OCI-LY7 (cell line): ENCODE measurements around the gene CDC42BPA. TPM values are rescaled to one million over a fixed set of nuclear protein-coding genes. Genes with fewer than 3 reads are reported as not detected.

Experiments used
- BruUV-seq: library from RNA; stranded (reverse); fragments of 400-500 nt; replicated peaks from 2 replicates; lab custom pipeline; 2021; lab: Mats Ljungman, UMichigan
- CTCF ChIA-PET: fragments of 300-600 bp; sonication (Branson Sonifier 250); formaldehyde crosslinking; loops from one replicate; lab custom pipeline; 2022; ENCODE audit warnings: antibody characterized with exemption; ENCODE audit not compliant: unreplicated experiment; lab: Charles Lee
- POLR2A ChIA-PET: fragments of 300-600 bp; sonication (Branson Sonifier 250); formaldehyde crosslinking; loops from one replicate; lab custom pipeline; 2022; ENCODE audit warnings: antibody characterized with exemption; lab: Charles Lee
- DNase-seq: peaks from one replicate; pipeline ENCODE4 v3.0.0-alpha.2; 2015; ENCODE audit warnings: low spot score
- H2AFZ ChIP-seq: fragments of 200-600 bp; sonication (generic), shearing (Covaris generic); 2 replicates; pipeline ENCODE4 v1.6.1; 2014; ENCODE audit warnings: mild to moderate bottlenecking, antibody characterized with exemption, low read length, moderate library complexity
- H3K27ac ChIP-seq: fragments of 200-600 bp; sonication (generic); 2 replicates; pipeline ENCODE4 v1.5.1; 2014; ENCODE audit warnings: mixed run types, low read depth, mild to moderate bottlenecking, moderate library complexity, low read length, inconsistent platforms; ENCODE audit not compliant: poor library complexity, severe bottlenecking
- H3K36me3 ChIP-seq: fragments of 200-600 bp; sonication (generic); 2 replicates; pipeline ENCODE4 v1.6.1; 2014; ENCODE audit warnings: mild to moderate bottlenecking, antibody characterized with exemption, low read length, moderate library complexity, mixed read lengths; ENCODE audit not compliant: insufficient read depth
- H3K4me1 ChIP-seq: fragments of 200-600 bp; sonication (generic); 2 replicates; pipeline ENCODE4 v1.5.1; 2014; ENCODE audit warnings: mild to moderate bottlenecking, low read length; ENCODE audit not compliant: insufficient read depth, poor library complexity, severe bottlenecking
- H3K4me2 ChIP-seq: fragments of 200-600 bp; sonication (generic); 2 replicates; pipeline ENCODE4 v1.6.1; 2014; ENCODE audit warnings: mild to moderate bottlenecking, low read length
- H3K4me3 ChIP-seq: fragments of 200-600 bp; sonication (generic); 2 replicates; pipeline ENCODE4 v1.5.1; 2014; ENCODE audit warnings: mild to moderate bottlenecking, low read depth, low read length; ENCODE audit not compliant: poor library complexity, severe bottlenecking
- H3K79me2 ChIP-seq: fragments of 200-600 bp; sonication (generic); 2 replicates; pipeline ENCODE4 v1.6.1; 2016; ENCODE audit warnings: low read depth, mild to moderate bottlenecking, low read length, moderate library complexity, mixed read lengths; ENCODE audit not compliant: insufficient read depth
- H3K9me2 ChIP-seq: fragments of 200-600 bp; sonication (generic); 2 replicates; pipeline ENCODE4 v1.6.1; 2016; ENCODE audit warnings: mild to moderate bottlenecking, low read length, mixed read lengths; ENCODE audit not compliant: insufficient read depth
- H3K9me3 ChIP-seq: fragments of 200-600 bp; sonication (generic); 2 replicates; pipeline ENCODE4 v1.6.1; 2014; ENCODE audit warnings: mild to moderate bottlenecking, mixed run types, low read length, mixed read lengths
- H4K20me1 ChIP-seq: fragments of 200-600 bp; sonication (generic); 2 replicates; pipeline ENCODE4 v1.6.1; 2014; ENCODE audit warnings: mild to moderate bottlenecking, antibody characterized with exemption, low read length, moderate library complexity, mixed read lengths; ENCODE audit not compliant: insufficient read depth
- CTCF ChIP-seq: fragments of 200-600 bp; sonication (generic); conservative IDR thresholded peaks from 2 replicates; pipeline ENCODE4 v1.5.1; 2014; ENCODE audit warnings: mild to moderate bottlenecking, antibody characterized with exemption, low read length, moderate library complexity, mixed read lengths
- EZH2phosphoT487 ChIP-seq: fragments of 200-600 bp; sonication (generic); IDR thresholded peaks from 2 replicates; pipeline ENCODE4 v1.6.1; 2018; ENCODE audit warnings: low read depth, borderline replicate concordance, mild to moderate bottlenecking, mixed run types, antibody characterized with exemption, low read length, moderate library complexity, mixed read lengths
- intact Hi-C: fragments of 100-400 bp; cut with micrococcal nuclease; formaldehyde crosslinking; loops from one replicate; pipeline ENCODE4 v1.10.0; 2022; ENCODE audit not compliant: unreplicated experiment
- total RNA-seq, 2 experiments: library from RNA; depleted of rRNA in 1 of 2; stranded (reverse); fragments of >200 nt in 1 of 2; shearing (Covaris generic) in 1 of 2; gene quantifications; 2 replicates each; pipeline ENCODE4 v1.2.3, GENCODE V29; 2014 to 2022

Gene CDC42BPA
- total RNA-seq, 2 experiments from 2014 or later: not detected

GRCh38 chr1:226981838-226982237 lies 336.5 kb downstream of the CDC42BPA start:
- Histone ChIP-seq H3K9me3 (no peaks in the 10 kb centered on the region), H4K20me1 (no peaks in the 10 kb centered on the region), H3K36me3 (no peaks in the 10 kb centered on the region), H2AFZ (no peak overlapping the region), H3K4me3 (no peak overlapping the region), H3K27ac (no peak overlapping the region), H3K79me2 (no peaks in the 10 kb centered on the region), H3K4me2 (no peak overlapping the region), H3K9me2 (no peaks in the 10 kb centered on the region), H3K4me1 (no peaks in the 10 kb centered on the region)
- no peak for TF ChIP-seq EZH2phosphoT487
- no peak for TF ChIP-seq CTCF
- no TSS peak for BruUV-seq
- ChIA-PET POLR2A (no interaction called here), CTCF (no interaction called here)
- DNase-seq: no peak
- intact Hi-C loops: no loop called here

- H4K20me1 ChIP-seq: no peaks in the 10 kb centered on the region
- no peak overlapping the region for H2AFZ ChIP-seq
- no peaks in the 10 kb centered on the region for H3K9me3 ChIP-seq
- H3K4me1 ChIP-seq: no peaks in the 10 kb centered on the region
- H3K36me3 ChIP-seq: no peaks in the 10 kb centered on the region
- H3K9me2 ChIP-seq: no peaks in the 10 kb centered on the region
- no peak overlapping the region for H3K4me3 ChIP-seq
- TF ChIP-seq EZH2phosphoT487 (no peak), CTCF (no peak)
- H3K4me2 ChIP-seq: no peak overlapping the region
- no peaks in the 10 kb centered on the region for H3K79me2 ChIP-seq
- ChIA-PET POLR2A (no interaction called here), CTCF (no interaction called here)
- no peak overlapping the region for H3K27ac ChIP-seq
- intact Hi-C loops: no loop called here
- BruUV-seq: no TSS peak
- no peak for DNase-seq
Measured at GRCh38 chr1:226981386-226981817, 336.9 kb downstream of the CDC42BPA start.

- H3K4me3 ChIP-seq: no peak overlapping the region
- H3K4me1 ChIP-seq: no peaks in the 10 kb centered on the region
- no TSS peak for BruUV-seq
- no peak overlapping the region for H2AFZ ChIP-seq
- no peak overlapping the region for H3K27ac ChIP-seq
- intact Hi-C loops: no loop called here
- TF ChIP-seq EZH2phosphoT487 (no peak), CTCF (no peak)
- ChIA-PET POLR2A (no interaction called here), CTCF (no interaction called here)
- H3K4me2 ChIP-seq: no peak overlapping the region
- no peaks in the 10 kb centered on the region for H3K79me2 ChIP-seq
- no peaks in the 10 kb centered on the region for H3K36me3 ChIP-seq
- no peaks in the 10 kb centered on the region for H3K9me3 ChIP-seq
- H3K9me2 ChIP-seq: no peaks in the 10 kb centered on the region
- H4K20me1 ChIP-seq: no peaks in the 10 kb centered on the region
- no peak for DNase-seq
Measured at GRCh38 chr1:226980565-226981385, 337.5 kb downstream of the CDC42BPA start.
